Fibroblast of lung (primary cell): ENCODE measurements around the gene ZCCHC18. TPM values are rescaled to one million over a fixed set of nuclear protein-coding genes. Genes with fewer than 3 reads are reported as not detected.

Source experiments
- DNase-seq, 2 donors: peaks; one replicate each; pipeline versions ENCODE4 v3.0.0 to v3.0.0-alpha.2; 2010; ENCODE audit warnings: low read depth in 2 of 2
- H2AFZ ChIP-seq: 2 replicates; pipeline ENCODE4 v1.5.1; 2012; ENCODE audit warnings: low read length, control low read depth, inconsistent platforms
- H3K27ac ChIP-seq: 2 replicates; pipeline ENCODE4 v1.5.1; 2011; ENCODE audit warnings: low read length, control low read depth; ENCODE audit not compliant: insufficient read depth
- H3K27me3 ChIP-seq: 2 replicates; pipeline ENCODE4 v1.5.1; 2011; ENCODE audit warnings: mild to moderate bottlenecking, low read length; ENCODE audit not compliant: control insufficient read depth, insufficient read depth
- H3K36me3 ChIP-seq: 2 replicates; pipeline ENCODE4 v1.5.1; 2011; ENCODE audit warnings: low read length; ENCODE audit not compliant: control insufficient read depth, insufficient read depth
- H3K4me1 ChIP-seq: 2 replicates; pipeline ENCODE4 v1.5.1; 2011; ENCODE audit warnings: low read length; ENCODE audit not compliant: control insufficient read depth, insufficient read depth; ENCODE audit errors: extremely low read depth
- H3K4me2 ChIP-seq: 2 replicates; pipeline ENCODE4 v1.5.1; 2011; ENCODE audit warnings: low read length, control low read depth; ENCODE audit not compliant: insufficient read depth; ENCODE audit errors: extremely low read depth
- H3K4me3 ChIP-seq, 4 experiments: fragments of 200-600 bp in 1 of 4; sonication (generic) in 1 of 4; replicated peaks in 1 of 4; 2 replicates each; pipeline ENCODE4 v1.5.1; 2011 to 2016; ENCODE audit warnings: low read length in 4 of 4, low read depth in 3 of 4, mild to moderate bottlenecking in 3 of 4, control low read depth in 2 of 4, inconsistent platforms in 1 of 4, mixed read lengths in 1 of 4; ENCODE audit not compliant: insufficient read depth in 1 of 4; ENCODE audit errors: control extremely low read depth in 1 of 4
- H3K79me2 ChIP-seq: 2 replicates; pipeline ENCODE4 v1.5.1; 2012; ENCODE audit warnings: mild to moderate bottlenecking, low read length, inconsistent platforms; ENCODE audit not compliant: control insufficient read depth, insufficient read depth
- H3K9ac ChIP-seq: 2 replicates; pipeline ENCODE4 v1.5.1; 2011; ENCODE audit warnings: mild to moderate bottlenecking, low read length, control low read depth; ENCODE audit not compliant: insufficient read depth
- H3K9me3 ChIP-seq: 2 replicates; pipeline ENCODE4 v1.5.1; 2012; ENCODE audit warnings: low read depth, low read length; ENCODE audit not compliant: control insufficient read depth, insufficient read depth
- H4K20me1 ChIP-seq: 2 replicates; pipeline ENCODE4 v1.5.1; 2011; ENCODE audit warnings: low read length; ENCODE audit not compliant: control insufficient read depth, insufficient read depth; ENCODE audit errors: extremely low read depth
- EZH2 ChIP-seq: IDR thresholded peaks from 2 replicates; pipeline ENCODE4 v1.5.1; 2012; ENCODE audit warnings: low read length, control low read depth, mild to moderate bottlenecking; ENCODE audit errors: missing control alignments
- polyA plus RNA-seq, 2 donors: library from polyadenylated mRNA; depleted of rRNA in 1 of 2; stranded (reverse) in 1 of 2; unstranded in 1 of 2; fragments of >200 nt; gene quantifications; 2 replicates each; pipeline ENCODE4 v1.2.1, GENCODE V29; 2011 to 2012; ENCODE audit warnings: missing spikeins in 1 of 2
- total RNA-seq: library from RNA; depleted of rRNA; stranded (reverse); fragments of >200 nt; gene quantifications from 2 replicates; pipeline ENCODE4 v1.2.1, GENCODE V29; 2014
- TF ChIP-seq, protein P1 (sequence below), 2 donors: IDR thresholded peaks in 1 of 2; conservative IDR thresholded peaks in 1 of 2; 1 replicate in 1 of 2; 2 replicates in 1 of 2; pipeline ENCODE4 v1.5.1; 2011 to 2012; ENCODE audit warnings: low read length in 2 of 2, control low read depth in 1 of 2, inconsistent platforms in 1 of 2, low read depth in 1 of 2, mild to moderate bottlenecking in 1 of 2

The ZCCHC18 gene
- total and polyA plus RNA-seq, 2 donors (not counting 1 experiment from before 2014, with no cell fraction given) = 0.48 to 0.66 TPM

DNA sequence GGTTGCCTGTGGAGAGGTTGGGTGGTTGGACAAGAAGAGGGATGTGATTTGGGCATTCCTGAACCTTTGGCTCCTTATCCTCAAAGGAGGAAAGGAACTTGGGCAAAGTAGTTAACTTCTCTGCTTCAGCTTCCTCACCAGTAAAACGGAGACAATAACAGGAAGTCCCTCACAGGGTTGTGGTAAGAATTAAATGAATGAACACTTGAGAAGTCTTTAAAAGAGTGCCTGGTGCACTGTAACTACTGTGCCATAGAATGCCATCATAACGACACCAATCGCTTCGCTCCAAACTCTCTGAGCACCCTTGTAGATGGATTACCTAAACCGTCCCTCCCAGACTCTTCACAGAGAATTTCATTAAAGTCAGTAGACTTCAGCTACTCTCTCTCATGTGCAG is 10.5 kb downstream of the ZCCHC18 start:
- no peak overlapping the region for H3K4me2 ChIP-seq
- no peaks in the 10 kb centered on the region for H3K36me3 ChIP-seq
- H3K4me1 ChIP-seq = no peaks in the 10 kb centered on the region
- no peaks in the 10 kb centered on the region for H3K9me3 ChIP-seq
- no peak overlapping the region for H3K4me3 ChIP-seq
- H2AFZ ChIP-seq = no peak overlapping the region
- no peak overlapping the region for H3K9ac ChIP-seq
- no peaks in the 10 kb centered on the region for H3K27me3 ChIP-seq
- no peaks in the 10 kb centered on the region for H3K79me2 ChIP-seq
- no peak overlapping the region for H3K27ac ChIP-seq
- DNase-seq = no peak
- no peak for TF ChIP-seq EZH2
- TF ChIP-seq, protein P1, sequence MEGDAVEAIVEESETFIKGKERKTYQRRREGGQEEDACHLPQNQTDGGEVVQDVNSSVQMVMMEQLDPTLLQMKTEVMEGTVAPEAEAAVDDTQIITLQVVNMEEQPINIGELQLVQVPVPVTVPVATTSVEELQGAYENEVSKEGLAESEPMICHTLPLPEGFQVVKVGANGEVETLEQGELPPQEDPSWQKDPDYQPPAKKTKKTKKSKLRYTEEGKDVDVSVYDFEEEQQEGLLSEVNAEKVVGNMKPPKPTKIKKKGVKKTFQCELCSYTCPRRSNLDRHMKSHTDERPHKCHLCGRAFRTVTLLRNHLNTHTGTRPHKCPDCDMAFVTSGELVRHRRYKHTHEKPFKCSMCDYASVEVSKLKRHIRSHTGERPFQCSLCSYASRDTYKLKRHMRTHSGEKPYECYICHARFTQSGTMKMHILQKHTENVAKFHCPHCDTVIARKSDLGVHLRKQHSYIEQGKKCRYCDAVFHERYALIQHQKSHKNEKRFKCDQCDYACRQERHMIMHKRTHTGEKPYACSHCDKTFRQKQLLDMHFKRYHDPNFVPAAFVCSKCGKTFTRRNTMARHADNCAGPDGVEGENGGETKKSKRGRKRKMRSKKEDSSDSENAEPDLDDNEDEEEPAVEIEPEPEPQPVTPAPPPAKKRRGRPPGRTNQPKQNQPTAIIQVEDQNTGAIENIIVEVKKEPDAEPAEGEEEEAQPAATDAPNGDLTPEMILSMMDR (conservative IDR thresholded peaks at IDR 0.05 in 1 of 2, IDR thresholded peaks at IDR 0.05 in 1 of 2; ENCODE audit: low read depth in 1 of 2, low read length in 2 of 2) = no peak
- no peaks in the 10 kb centered on the region for H4K20me1 ChIP-seq

DNA sequence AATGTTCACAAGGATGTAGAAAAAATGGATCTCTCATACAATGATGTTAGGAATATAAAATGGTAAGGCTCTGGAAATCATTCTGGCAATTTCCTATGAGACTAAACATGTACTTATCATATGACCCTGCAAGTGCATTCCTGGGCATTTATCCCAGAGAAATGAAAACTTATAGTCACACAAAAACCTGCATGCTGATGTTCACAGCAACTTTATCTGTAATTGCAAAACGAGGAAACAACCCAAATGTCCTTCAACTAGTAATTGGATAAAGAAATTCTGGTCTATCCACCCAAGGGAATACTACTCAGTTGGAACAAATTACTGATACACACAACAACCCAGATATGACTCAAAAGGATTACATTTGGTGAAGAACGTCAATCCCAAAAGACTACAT is 14.5 kb downstream of the ZCCHC18 start:
- no peak overlapping the region for H3K4me3 ChIP-seq
- TF ChIP-seq, protein P1 (conservative IDR thresholded peaks at IDR 0.05 in 1 of 2, IDR thresholded peaks at IDR 0.05 in 1 of 2; ENCODE audit: low read depth in 1 of 2, low read length in 2 of 2) = no peak
- TF ChIP-seq EZH2 = no peak
- no peaks in the 10 kb centered on the region for H3K4me1 ChIP-seq
- H3K9ac ChIP-seq = no peak overlapping the region
- H3K4me2 ChIP-seq = no peak overlapping the region
- H3K79me2 ChIP-seq = no peaks in the 10 kb centered on the region
- H2AFZ ChIP-seq = no peak overlapping the region
- no peak overlapping the region for H3K27ac ChIP-seq
- H4K20me1 ChIP-seq = no peaks in the 10 kb centered on the region
- no peak for DNase-seq
- no peaks in the 10 kb centered on the region for H3K36me3 ChIP-seq
- no peaks in the 10 kb centered on the region for H3K27me3 ChIP-seq
- H3K9me3 ChIP-seq = no peaks in the 10 kb centered on the region

- H3K27ac ChIP-seq = no peak overlapping the region
- TF ChIP-seq, protein P1 (conservative IDR thresholded peaks at IDR 0.05 in 1 of 2, IDR thresholded peaks at IDR 0.05 in 1 of 2; ENCODE audit: low read depth in 1 of 2, low read length in 2 of 2) = no peak
- no peak for TF ChIP-seq EZH2
- no peaks in the 10 kb centered on the region for H4K20me1 ChIP-seq
- no peaks in the 10 kb centered on the region for H3K36me3 ChIP-seq
- no peaks in the 10 kb centered on the region for H3K9me3 ChIP-seq
- H3K4me2 ChIP-seq = no peak overlapping the region
- no peaks in the 10 kb centered on the region for H3K4me1 ChIP-seq
- H2AFZ ChIP-seq = no peak overlapping the region
- H3K27me3 ChIP-seq = no peaks in the 10 kb centered on the region
- no peak overlapping the region for H3K4me3 ChIP-seq
- no peaks in the 10 kb centered on the region for H3K79me2 ChIP-seq
- no peak overlapping the region for H3K9ac ChIP-seq
- no peak for DNase-seq
Observed at GRCh38 chrX:104130808-104131207, 18.5 kb downstream of the ZCCHC18 start.
